Endodermal cell (in vitro differentiated cells): ENCODE results near the gene TRAF3IP1. TPM values are rescaled to one million over a fixed set of nuclear protein-coding genes. Genes with fewer than 3 reads are reported as not detected.

ENCODE experiments used
- DNase-seq: peaks from one replicate; pipeline ENCODE4 v3.0.0-alpha.2; 2017
- H3K27ac ChIP-seq: 2 replicates; pipeline ENCODE4 v1.5.1; 2013; ENCODE audit warnings: mild to moderate bottlenecking, low read depth, low read length, moderate library complexity
- H3K27me3 ChIP-seq: 2 replicates; pipeline ENCODE4 v1.6.1; 2013; ENCODE audit warnings: mild to moderate bottlenecking, low read length, moderate library complexity; ENCODE audit not compliant: insufficient read depth, control insufficient read depth, poor library complexity, severe bottlenecking
- H3K36me3 ChIP-seq: 2 replicates; pipeline ENCODE4 v1.7.0; 2013; ENCODE audit warnings: mild to moderate bottlenecking, low read length, moderate library complexity; ENCODE audit not compliant: control insufficient read depth, insufficient read depth
- H3K4me1 ChIP-seq: one replicate; pipeline ENCODE4 v1.7.0; 2013; ENCODE audit warnings: low read length; ENCODE audit not compliant: control insufficient read depth, insufficient read depth
- H3K4me3 ChIP-seq: 2 replicates; pipeline ENCODE4 v1.5.1; 2013; ENCODE audit warnings: mild to moderate bottlenecking, low read length, moderate library complexity
- H3K9ac ChIP-seq: 2 replicates; pipeline ENCODE4 v1.6.1; 2013; ENCODE audit warnings: mild to moderate bottlenecking, low read length, moderate library complexity; ENCODE audit not compliant: poor library complexity, severe bottlenecking; ENCODE audit errors: extremely low read depth
- H3K9me3 ChIP-seq: 2 replicates; pipeline ENCODE4 v1.6.1; 2013; ENCODE audit warnings: mild to moderate bottlenecking, low read length, moderate library complexity; ENCODE audit not compliant: control insufficient read depth
- H3K27ac Mint-ChIP-seq: 2 replicates; pipeline ENCODE4 v1.8.0; 2020; ENCODE audit warnings: mixed read lengths
- H3K27me3 Mint-ChIP-seq: 2 replicates; pipeline ENCODE4 v1.8.0; 2021; ENCODE audit warnings: mild to moderate bottlenecking, mixed read lengths; ENCODE audit not compliant: insufficient read depth
- H3K36me3 Mint-ChIP-seq: 2 replicates; pipeline ENCODE4 v1.8.0; 2020; ENCODE audit warnings: low read depth, mixed read lengths
- H3K4me1 Mint-ChIP-seq: 2 replicates; pipeline ENCODE4 v1.8.0; 2020; ENCODE audit warnings: mixed read lengths
- H3K4me3 Mint-ChIP-seq: 2 replicates; pipeline ENCODE4 v1.8.0; 2020; ENCODE audit warnings: mild to moderate bottlenecking, moderate library complexity, mixed read lengths
- H3K9me3 Mint-ChIP-seq: 2 replicates; pipeline ENCODE4 v1.8.0; 2020; ENCODE audit warnings: mild to moderate bottlenecking, mixed read lengths
- CTCF ChIP-seq: fragments of 200-600 bp; sonication (generic); conservative IDR thresholded peaks from 2 replicates; pipeline ENCODE4 v1.5.0; 2021; ENCODE audit warnings: antibody characterized with exemption, mild to moderate bottlenecking
- WGBS, 2 experiments: methylation state at CpG; one replicate each; pipeline versions ENCODE4 v1.1.5 to v1.1.7; 2013; ENCODE audit warnings: missing lambda C conversion rate in 2 of 2, mixed read lengths in 1 of 2; ENCODE audit not compliant: insufficient coverage in 1 of 2, insufficient read length in 1 of 2; 5-methylcytosine and 5-hydroxymethylcytosine counted together
- total RNA-seq, 2 donors: library from RNA; stranded (reverse); fragmentation: NEBNext Ultra II Directional in 1 of 2; extraction: Animal tissue kit (Norgen Biotek cat#: 25700) in 1 of 2; gene quantifications; 2 replicates in 1 of 2; 3 replicates in 1 of 2; pipeline ENCODE4 v1.2.1, GENCODE V29; 2021

The TRAF3IP1 gene
- total RNA-seq, 2 donors from 2014 or later = 21.9 to 28.3 TPM

GRCh38 chr2:238376884-238377391, 56.6 kb downstream of the TRAF3IP1 start:
- 94 to 96% methylated on average over 4 to 8 of the region's 8 CpGs for WGBS, 2 experiments
- Histone ChIP-seq H3K9ac (no peak overlapping the region), H3K4me1 (no peaks in the 10 kb centered on the region), H3K27ac (no peak overlapping the region), H3K27me3 (no peaks in the 10 kb centered on the region), H3K4me3 (no peak overlapping the region), H3K36me3 (peaks cover 11% of the 10 kb centered on the region), H3K9me3 (no peaks in the 10 kb centered on the region)
- TF ChIP-seq CTCF = no peak
- H3K36me3 Mint-ChIP-seq = peaks cover 18% of the 10 kb centered on the region
- peaks cover 7% of the 10 kb centered on the region for H3K9me3 Mint-ChIP-seq
- no peaks in the 10 kb centered on the region for H3K27me3 Mint-ChIP-seq
- no peaks in the 10 kb centered on the region for H3K4me1 Mint-ChIP-seq
- H3K27ac Mint-ChIP-seq = peak overlapping the region; percentile 48
- DNase-seq = no peak
- no peak overlapping the region for H3K4me3 Mint-ChIP-seq

GRCh38 chr2:238378230-238379095, 58.1 kb downstream of the TRAF3IP1 start:
- Mint-ChIP-seq H3K27me3 (no peaks in the 10 kb centered on the region), H3K36me3 (peaks cover 24% of the 10 kb centered on the region), H3K4me3 (no peak overlapping the region), H3K27ac (no peak overlapping the region), H3K4me1 (no peaks in the 10 kb centered on the region), H3K9me3 (peaks cover 5% of the 10 kb centered on the region)
- DNase-seq = no peak
- WGBS, 2 experiments = 93% methylated on average over 7 to 11 of the region's 11 CpGs
- Histone ChIP-seq H3K4me1 (no peaks in the 10 kb centered on the region), H3K36me3 (peaks cover 14% of the 10 kb centered on the region), H3K4me3 (no peak overlapping the region), H3K27me3 (no peaks in the 10 kb centered on the region), H3K9me3 (no peaks in the 10 kb centered on the region), H3K27ac (peak overlapping the region; percentile 38), H3K9ac (no peak overlapping the region)
- no peak for TF ChIP-seq CTCF

- no peak for DNase-seq
Observed at GRCh38 chr2:238379096-238379810, 58.9 kb downstream of the TRAF3IP1 start.

More at GRCh38 chr2:238379096-238379810, 58.9 kb downstream of the TRAF3IP1 start:
- peaks cover 14% of the 10 kb centered on the region for H3K36me3 ChIP-seq
- no peaks in the 10 kb centered on the region for H3K27me3 Mint-ChIP-seq
- H3K4me3 Mint-ChIP-seq = no peak overlapping the region
- no peaks in the 10 kb centered on the region for H3K4me1 ChIP-seq
- H3K27ac ChIP-seq = peak overlapping the region; percentile 38
- WGBS, 2 experiments = 90 to 92% methylated on average over 9 to 15 of the region's 15 CpGs
- H3K9me3 Mint-ChIP-seq = peaks cover 12% of the 10 kb centered on the region
- no peak overlapping the region for H3K4me3 ChIP-seq
- no peaks in the 10 kb centered on the region for H3K9me3 ChIP-seq
- no peaks in the 10 kb centered on the region for H3K4me1 Mint-ChIP-seq
- no peaks in the 10 kb centered on the region for H3K27me3 ChIP-seq
- no peak for TF ChIP-seq CTCF
- peaks cover 29% of the 10 kb centered on the region for H3K36me3 Mint-ChIP-seq
- H3K9ac ChIP-seq = no peak overlapping the region
- H3K27ac Mint-ChIP-seq = peak overlapping the region; percentile 0
